ENCODE measurements around the gene IRF4. TPM values are rescaled to one million over a fixed set of nuclear protein-coding genes. Genes with fewer than 3 reads are reported as not detected.
A peak's percentile ranks its signal among the peaks of the same experiment; 100 is the strongest.

The IRF4 gene
- total and polyA plus RNA-seq, 11 donors, result 0.08 to 4.4 (median 0.30) TPM; not detected in 1

- peaks cover 0 to 5% (median 0%) of the 10 kb centered on the region in 12 donors for H3K9me3 ChIP-seq
- ATAC-seq (no peak), DNase-seq (no peak)
- no peaks in the 10 kb centered on the region for H3K36me3 ChIP-seq
- H3K4me1 ChIP-seq, result peaks cover 0 to 11% (median 0%) of the 10 kb centered on the region in 12 donors
- WGBS, 4 donors, result 46 to 56% (median 53%) methylated on average over 5 of the region's 5 CpGs
- TF ChIP-seq POLR2A (IDR thresholded peaks at IDR 0.05), result no peak
- TF ChIP-seq, protein P1, sequence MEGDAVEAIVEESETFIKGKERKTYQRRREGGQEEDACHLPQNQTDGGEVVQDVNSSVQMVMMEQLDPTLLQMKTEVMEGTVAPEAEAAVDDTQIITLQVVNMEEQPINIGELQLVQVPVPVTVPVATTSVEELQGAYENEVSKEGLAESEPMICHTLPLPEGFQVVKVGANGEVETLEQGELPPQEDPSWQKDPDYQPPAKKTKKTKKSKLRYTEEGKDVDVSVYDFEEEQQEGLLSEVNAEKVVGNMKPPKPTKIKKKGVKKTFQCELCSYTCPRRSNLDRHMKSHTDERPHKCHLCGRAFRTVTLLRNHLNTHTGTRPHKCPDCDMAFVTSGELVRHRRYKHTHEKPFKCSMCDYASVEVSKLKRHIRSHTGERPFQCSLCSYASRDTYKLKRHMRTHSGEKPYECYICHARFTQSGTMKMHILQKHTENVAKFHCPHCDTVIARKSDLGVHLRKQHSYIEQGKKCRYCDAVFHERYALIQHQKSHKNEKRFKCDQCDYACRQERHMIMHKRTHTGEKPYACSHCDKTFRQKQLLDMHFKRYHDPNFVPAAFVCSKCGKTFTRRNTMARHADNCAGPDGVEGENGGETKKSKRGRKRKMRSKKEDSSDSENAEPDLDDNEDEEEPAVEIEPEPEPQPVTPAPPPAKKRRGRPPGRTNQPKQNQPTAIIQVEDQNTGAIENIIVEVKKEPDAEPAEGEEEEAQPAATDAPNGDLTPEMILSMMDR (IDR thresholded peaks at IDR 0.05), result no peak
- H3K4me3 ChIP-seq, result no peak overlapping the region
- peaks cover 0 to 19% (median 2%) of the 10 kb centered on the region in 9 donors for H3K27me3 ChIP-seq
- intact Hi-C loops (cut with DNase I), result loop anchor here in 4 of 10 donors (2.0 to 10.0 kb wide), 3 partner anchors 193 to 221 kb away; no protein-coding TSS in a partner anchor
- H3K27ac ChIP-seq, result peak overlapping the region in 1 of 12 donors; percentile 29
Observed at GRCh38 chr6:408148-408547, 16.6 kb downstream of the IRF4 start.

- no peaks in the 10 kb centered on the region for H3K36me3 ChIP-seq
- H3K4me1 ChIP-seq, result peaks cover 0 to 11% (median 0%) of the 10 kb centered on the region in 12 donors
- H3K4me3 ChIP-seq, result no peak overlapping the region
- WGBS, 4 donors, result 33 to 42% (median 37%) methylated on average over 9 of the region's 9 CpGs
- intact Hi-C loops (cut with DNase I), result loop anchor here in 4 of 10 donors (2.0 to 10.0 kb wide), 3 partner anchors 194 to 221 kb away; no protein-coding TSS in a partner anchor
- DNase-seq (peak in 4 of 5 donors; percentile 39 to 73 (median 54)), ATAC-seq (peak; percentile 97 to 100 (median 98))
- H3K9me3 ChIP-seq, result peaks cover 0 to 5% (median 0%) of the 10 kb centered on the region in 12 donors
- H3K27ac ChIP-seq, result peak overlapping the region in 1 of 12 donors; percentile 29
- H3K27me3 ChIP-seq, result peaks cover 0 to 19% (median 0%) of the 10 kb centered on the region in 9 donors
- TF ChIP-seq POLR2A (IDR thresholded peaks at IDR 0.05), result no peak
- TF ChIP-seq, protein P1 (IDR thresholded peaks at IDR 0.05), result peak; percentile 19 to 53 (median 38)
Observed at GRCh38 chr6:408599-409102, 17.1 kb downstream of the IRF4 start.

DNA sequence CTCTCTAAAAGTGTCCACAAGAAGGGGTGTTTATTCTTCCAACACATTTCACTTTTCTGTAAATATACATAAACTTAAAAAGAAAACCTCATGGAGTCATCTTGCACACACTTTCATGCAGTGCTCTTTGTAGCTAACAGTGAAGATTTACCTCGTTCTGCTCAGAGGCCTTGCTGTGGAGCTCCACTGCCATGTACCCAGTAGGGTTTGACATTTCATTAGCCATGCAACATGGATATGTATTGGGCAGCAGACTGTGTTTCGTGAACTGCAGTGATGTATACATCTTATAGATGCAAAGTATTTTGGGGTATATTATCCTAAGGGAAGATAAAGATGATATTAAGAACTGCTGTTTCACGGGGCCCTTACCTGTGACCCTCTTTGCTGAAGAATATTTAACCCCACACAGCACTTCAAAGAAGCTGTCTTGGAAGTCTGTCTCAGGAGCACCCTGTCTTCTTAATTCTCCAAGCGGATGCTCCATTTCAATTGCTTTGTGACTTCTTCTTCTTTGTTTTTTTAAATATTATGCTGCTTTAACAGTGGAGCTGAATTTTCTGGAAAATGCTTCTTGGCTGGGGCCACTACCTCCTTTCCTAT, 17.9 kb downstream of the IRF4 start:
- Histone ChIP-seq H3K4me1 (peaks cover 0 to 11% (median 0%) of the 10 kb centered on the region in 12 donors), H3K4me3 (no peak overlapping the region), H3K9me3 (peaks cover 0 to 7% (median 1%) of the 10 kb centered on the region in 12 donors), H3K27me3 (peaks cover 0 to 22% (median 0%) of the 10 kb centered on the region in 9 donors), H3K27ac (no peak overlapping the region), H3K36me3 (no peaks in the 10 kb centered on the region)
- TF ChIP-seq POLR2A (IDR thresholded peaks at IDR 0.05), result no peak
- TF ChIP-seq, protein P1 (IDR thresholded peaks at IDR 0.05), result no peak
- 84 to 91% (median 90%) methylated on average over 4 of the region's 4 CpGs for WGBS, 4 donors
- DNase-seq (no peak), ATAC-seq (no peak)
- intact Hi-C loops (cut with DNase I), result loop anchor here in 4 of 10 donors (2.0 to 10.0 kb wide), 3 partner anchors 195 to 222 kb away; no protein-coding TSS in a partner anchor
